Activated effector memory CD4-positive, alpha-beta T cell treated with anti-CD3 and anti-CD28 coated beads, Interleukin-2, amount 50 U/mL, for 16 hours (primary cell): Measurements from ENCODE around the gene NHS.
"Not testable (repeated sequence)": the region's sequence is repeated elsewhere in the genome, so short reads cannot be mapped to it uniquely, and the experiment has no call there.

Experiments
- DNase-seq: peaks from one replicate; pipeline ENCODE4 v3.0.0-alpha.2; 2020

NHS gene

GRCh38 chrX:17553961-17554482 lies 179.0 kb downstream of the NHS start:
- no peak for DNase-seq

- DNase-seq: no peak
Measured at GRCh38 chrX:17554914-17555313, 179.9 kb downstream of the NHS start.

- DNase-seq: no peak
Measured at GRCh38 chrX:17555846-17556245, 180.8 kb downstream of the NHS start.

- DNase-seq: no peak
Measured at GRCh38 chrX:17559728-17560379, 184.9 kb downstream of the NHS start.

- DNase-seq: no peak
Measured at GRCh38 chrX:17560385-17560784, 185.4 kb downstream of the NHS start.

- no peak for DNase-seq
Measured at GRCh38 chrX:17563076-17563475, 188.1 kb downstream of the NHS start.

- no peak for DNase-seq
Measured at GRCh38 chrX:17563515-17563914, 188.5 kb downstream of the NHS start.

- DNase-seq: no peak
Measured at GRCh38 chrX:17564689-17565409, 189.8 kb downstream of the NHS start.

GRCh38 chrX:17566740-17567139 lies 191.7 kb downstream of the NHS start:
- DNase-seq: no peak

GRCh38 chrX:17567187-17567586 lies 192.2 kb downstream of the NHS start:
- no peak for DNase-seq

GRCh38 chrX:17567821-17568220 lies 192.8 kb downstream of the NHS start:
- DNase-seq: no peak

- DNase-seq: not testable (repeated sequence)
Measured at GRCh38 chrX:17568804-17569203, 193.8 kb downstream of the NHS start.

- DNase-seq: no peak
Measured at GRCh38 chrX:17579026-17579425, 204.0 kb downstream of the NHS start.

- no peak for DNase-seq
Measured at GRCh38 chrX:17580539-17581152, 205.6 kb downstream of the NHS start.

- no peak for DNase-seq
Measured at GRCh38 chrX:17581641-17582040, 206.6 kb downstream of the NHS start.

GRCh38 chrX:17584248-17584681 lies 209.3 kb downstream of the NHS start:
- DNase-seq: no peak

- DNase-seq: no peak
Measured at GRCh38 chrX:17585006-17585405, 210.0 kb downstream of the NHS start.

GRCh38 chrX:17587366-17587765 lies 212.4 kb downstream of the NHS start:
- DNase-seq: no peak

GRCh38 chrX:17588303-17588702 lies 213.3 kb downstream of the NHS start:
- no peak for DNase-seq

GRCh38 chrX:17590892-17591740 lies 216.1 kb downstream of the NHS start:
- DNase-seq: no peak

- DNase-seq: no peak
Measured at GRCh38 chrX:17591741-17592110, 216.7 kb downstream of the NHS start.

GRCh38 chrX:17592117-17592516 lies 217.1 kb downstream of the NHS start:
- no peak for DNase-seq

GRCh38 chrX:17594693-17595092 lies 219.7 kb downstream of the NHS start:
- no peak for DNase-seq
